ENCODE measurements around the gene SLC39A7.

Gene SLC39A7

GRCh38 chr6:33166363-33166762, 34.3 kb upstream of the SLC39A7 start:
- no peak for TF ChIP-seq ZFP3 (CRISPR knock-in tag; IDR thresholded peaks at IDR 0.05)
- no peak for TF ChIP-seq BACH2 (CRISPR knock-in tag; IDR thresholded peaks at IDR 0.05; ENCODE audit: borderline replicate concordance)
- TF ChIP-seq ARNTL (CRISPR knock-in tag; IDR thresholded peaks at IDR 0.05; ENCODE audit: borderline replicate concordance, low read depth): no peak
- no peak for TF ChIP-seq ZNF565 (CRISPR knock-in tag; conservative IDR thresholded peaks at IDR 0.05; ENCODE audit: low read depth)
- no peak for TF ChIP-seq RARB (CRISPR knock-in tag; IDR thresholded peaks at IDR 0.05)
- TF ChIP-seq GLIS3 (CRISPR knock-in tag; IDR thresholded peaks at IDR 0.05): no peak
- no peak for TF ChIP-seq SNAI2 (CRISPR knock-in tag; IDR thresholded peaks at IDR 0.05)
- no peak for TF ChIP-seq ESRRG (CRISPR knock-in tag; IDR thresholded peaks at IDR 0.05)
- TF ChIP-seq ZNF8 (CRISPR knock-in tag; IDR thresholded peaks at IDR 0.05): no peak
- no peak for TF ChIP-seq OSR1 (CRISPR knock-in tag; IDR thresholded peaks at IDR 0.05)
- no peak for TF ChIP-seq PATZ1 (CRISPR knock-in tag; IDR thresholded peaks at IDR 0.05; ENCODE audit: borderline replicate concordance)
- TF ChIP-seq TSHZ2 (CRISPR knock-in tag; IDR thresholded peaks at IDR 0.05): no peak
- TF ChIP-seq, protein P1, sequence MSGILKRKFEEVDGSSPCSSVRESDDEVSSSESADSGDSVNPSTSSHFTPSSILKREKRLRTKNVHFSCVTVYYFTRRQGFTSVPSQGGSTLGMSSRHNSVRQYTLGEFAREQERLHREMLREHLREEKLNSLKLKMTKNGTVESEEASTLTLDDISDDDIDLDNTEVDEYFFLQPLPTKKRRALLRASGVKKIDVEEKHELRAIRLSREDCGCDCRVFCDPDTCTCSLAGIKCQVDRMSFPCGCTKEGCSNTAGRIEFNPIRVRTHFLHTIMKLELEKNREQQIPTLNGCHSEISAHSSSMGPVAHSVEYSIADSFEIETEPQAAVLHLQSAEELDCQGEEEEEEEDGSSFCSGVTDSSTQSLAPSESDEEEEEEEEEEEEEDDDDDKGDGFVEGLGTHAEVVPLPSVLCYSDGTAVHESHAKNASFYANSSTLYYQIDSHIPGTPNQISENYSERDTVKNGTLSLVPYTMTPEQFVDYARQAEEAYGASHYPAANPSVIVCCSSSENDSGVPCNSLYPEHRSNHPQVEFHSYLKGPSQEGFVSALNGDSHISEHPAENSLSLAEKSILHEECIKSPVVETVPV (CRISPR knock-in tag; IDR thresholded peaks at IDR 0.05): no peak
- TF ChIP-seq CSDC2 (CRISPR knock-in tag; IDR thresholded peaks at IDR 0.05): no peak
- no peak for TF ChIP-seq ZNF70 (CRISPR knock-in tag; IDR thresholded peaks at IDR 0.05)
- TF ChIP-seq POU6F1 (CRISPR knock-in tag; IDR thresholded peaks at IDR 0.05; ENCODE audit: borderline replicate concordance, low read depth): no peak
- ATAC-seq: no peak

DNA sequence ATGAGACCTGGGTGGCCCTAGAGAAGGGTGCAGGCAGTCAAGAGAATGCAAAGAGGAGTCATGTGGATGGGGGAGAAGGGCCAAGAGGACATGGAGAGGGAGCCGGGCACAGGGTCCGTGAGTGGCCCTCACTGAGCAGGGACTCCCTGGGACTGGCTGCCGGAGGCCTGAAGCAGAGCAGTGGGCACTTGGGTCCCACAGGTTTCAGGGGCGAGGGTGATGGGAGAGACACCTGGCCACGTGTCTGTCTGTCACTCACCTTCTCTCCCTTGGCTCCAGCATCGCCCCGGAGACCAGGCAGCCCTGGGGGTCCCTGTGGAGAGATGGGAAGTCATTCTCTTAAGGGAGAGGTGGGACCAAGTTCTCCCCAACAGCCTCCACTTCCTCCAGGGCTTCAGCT, 33.9 kb upstream of the SLC39A7 start:
- ATAC-seq: no peak
- TF ChIP-seq GLIS3 (CRISPR knock-in tag; IDR thresholded peaks at IDR 0.05) (no peak), ARNTL (CRISPR knock-in tag; IDR thresholded peaks at IDR 0.05; ENCODE audit: borderline replicate concordance, low read depth) (no peak), ZNF70 (CRISPR knock-in tag; IDR thresholded peaks at IDR 0.05) (no peak), TSHZ2 (CRISPR knock-in tag; IDR thresholded peaks at IDR 0.05) (no peak), PATZ1 (CRISPR knock-in tag; IDR thresholded peaks at IDR 0.05; ENCODE audit: borderline replicate concordance) (no peak), ZNF565 (CRISPR knock-in tag; conservative IDR thresholded peaks at IDR 0.05; ENCODE audit: low read depth) (no peak), ESRRG (CRISPR knock-in tag; IDR thresholded peaks at IDR 0.05) (no peak), TOX (CRISPR knock-in tag; IDR thresholded peaks at IDR 0.05; ENCODE audit: borderline replicate concordance) (no peak), ZFP30 (CRISPR knock-in tag; IDR thresholded peaks at IDR 0.05) (no peak), ZFP3 (CRISPR knock-in tag; IDR thresholded peaks at IDR 0.05) (no peak), SNAI2 (CRISPR knock-in tag; IDR thresholded peaks at IDR 0.05) (no peak), PPARA (CRISPR knock-in tag; IDR thresholded peaks at IDR 0.05; ENCODE audit: borderline replicate concordance) (no peak), RARB (CRISPR knock-in tag; IDR thresholded peaks at IDR 0.05) (no peak)
- TF ChIP-seq, protein P1 (CRISPR knock-in tag; IDR thresholded peaks at IDR 0.05): no peak
